HL-60/S4 treated with retinoic acid at 250 ng/mL for 4 days and 3 days (cell line): ENCODE results near the gene SOBP.
"Not testable (repeated sequence)": the region's sequence is repeated elsewhere in the genome, so short reads cannot be mapped to it uniquely, and the experiment has no call there.

Source experiments
- in situ Hi-C: fragments of 300-500 bp; cut with MboI; formaldehyde crosslinking; loops from 2 replicates; pipeline ENCODE4 v1.7.0; 2022; ENCODE audit warnings: low sequenced_read_pairs

Gene SOBP

GRCh38 chr6:107547451-107547840, 57.5 kb downstream of the SOBP start:
- in situ Hi-C loops, result no loop called here

- in situ Hi-C loops, result no loop called here
Measured at GRCh38 chr6:107550241-107550840, 60.4 kb downstream of the SOBP start.

DNA sequence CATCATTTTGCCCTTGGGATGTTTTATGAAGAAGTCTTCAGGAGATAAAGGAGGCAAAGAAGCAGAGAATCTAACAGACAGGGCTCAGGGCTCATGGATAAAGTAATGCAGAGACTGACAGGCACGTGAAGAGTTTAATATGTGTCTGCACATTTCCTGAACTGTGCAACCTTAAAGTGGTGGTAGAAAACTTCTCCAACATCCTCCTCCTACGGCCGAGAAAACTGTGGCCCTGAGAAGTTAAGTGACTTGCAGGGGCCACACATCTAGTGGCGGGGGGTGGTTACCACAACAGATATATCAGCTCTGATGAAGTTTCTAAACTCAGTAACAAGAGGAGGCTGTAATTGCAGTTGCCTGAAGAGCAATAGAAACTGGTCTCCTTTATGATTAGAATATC, 61.0 kb downstream of the SOBP start:
- in situ Hi-C loops, result no loop called here

GRCh38 chr6:107553121-107553520, 63.2 kb downstream of the SOBP start:
- in situ Hi-C loops, result not testable (repeated sequence)

DNA sequence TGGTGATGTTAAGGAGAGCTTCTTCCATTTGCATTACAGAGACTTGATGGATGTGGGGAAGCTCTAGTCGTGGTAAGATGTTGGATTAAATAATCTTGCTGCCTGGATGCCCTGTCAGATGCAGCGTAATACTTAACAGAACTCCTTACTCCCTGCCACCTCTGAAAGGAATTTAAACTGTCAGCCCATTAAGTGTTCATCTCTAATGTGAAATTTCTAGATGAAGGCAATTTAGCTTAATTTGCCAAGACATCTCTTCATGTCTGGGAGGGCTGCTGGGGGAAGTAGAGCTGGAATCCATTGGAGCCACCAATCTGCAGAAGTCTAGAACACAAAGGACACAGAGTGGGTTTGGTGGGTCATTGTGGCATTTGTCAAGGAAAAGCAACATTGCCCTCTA, 64.4 kb downstream of the SOBP start:
- in situ Hi-C loops, result no loop called here

DNA sequence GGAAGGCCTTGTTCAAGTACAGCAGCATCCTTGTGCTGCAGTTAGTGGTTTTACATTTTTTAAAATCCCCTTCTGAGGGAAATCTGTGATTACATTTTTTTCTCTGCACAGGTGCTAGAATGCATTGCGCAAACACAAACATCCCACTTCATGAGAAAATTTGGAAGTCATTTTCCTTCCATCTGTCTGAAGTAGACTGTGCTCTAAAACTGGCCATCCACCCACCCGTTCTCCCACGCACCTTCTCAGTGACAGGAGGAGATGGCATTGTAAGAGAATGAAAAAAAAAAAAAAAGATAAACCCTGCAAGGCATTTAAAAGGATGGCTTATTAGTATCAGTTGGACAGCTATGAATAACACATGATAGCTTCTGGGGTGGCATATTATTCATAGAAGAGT, 65.0 kb downstream of the SOBP start:
- in situ Hi-C loops, result no loop called here

- in situ Hi-C loops, result no loop called here
Measured at GRCh38 chr6:107555449-107555848, 65.5 kb downstream of the SOBP start.

DNA sequence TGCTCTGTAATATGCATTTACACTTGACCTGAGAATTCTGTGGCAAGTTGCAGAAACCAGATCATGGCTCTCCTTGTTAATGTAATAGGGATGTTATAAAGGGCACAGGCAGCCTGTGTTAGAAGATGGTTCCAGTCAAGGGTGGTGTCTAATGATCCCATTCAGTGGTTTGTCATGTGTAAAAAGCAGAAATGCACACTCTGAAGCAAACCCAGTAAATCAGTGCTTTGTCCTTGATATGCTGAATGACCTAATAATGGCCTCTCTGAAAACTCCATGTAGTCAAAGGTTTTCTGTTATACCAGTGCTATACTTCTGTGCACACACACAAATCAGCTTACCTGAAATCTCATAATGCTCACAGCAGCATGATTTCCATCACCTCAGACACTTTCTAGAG, 66.2 kb downstream of the SOBP start:
- in situ Hi-C loops, result no loop called here

DNA sequence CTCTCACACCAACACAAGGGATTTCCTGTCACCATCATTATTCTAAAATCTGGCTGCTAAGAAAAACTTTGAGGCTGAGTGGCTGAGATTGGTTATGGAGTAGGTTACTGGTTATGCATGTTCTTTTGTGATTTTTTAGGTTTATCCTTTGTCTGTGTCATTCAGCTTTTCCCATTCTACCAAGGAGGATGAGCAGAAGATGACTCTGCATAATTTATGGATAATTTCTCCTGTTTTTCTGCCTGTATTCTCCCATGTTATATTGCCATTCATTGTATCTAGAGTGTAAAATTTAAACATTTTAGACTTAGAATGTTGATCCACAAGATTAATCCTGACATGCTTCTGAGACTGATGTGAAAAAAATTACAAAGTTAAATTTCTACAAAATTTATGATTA, 67.8 kb downstream of the SOBP start:
- in situ Hi-C loops, result no loop called here

- in situ Hi-C loops, result no loop called here
Measured at GRCh38 chr6:107560657-107561056, 70.7 kb downstream of the SOBP start.

DNA sequence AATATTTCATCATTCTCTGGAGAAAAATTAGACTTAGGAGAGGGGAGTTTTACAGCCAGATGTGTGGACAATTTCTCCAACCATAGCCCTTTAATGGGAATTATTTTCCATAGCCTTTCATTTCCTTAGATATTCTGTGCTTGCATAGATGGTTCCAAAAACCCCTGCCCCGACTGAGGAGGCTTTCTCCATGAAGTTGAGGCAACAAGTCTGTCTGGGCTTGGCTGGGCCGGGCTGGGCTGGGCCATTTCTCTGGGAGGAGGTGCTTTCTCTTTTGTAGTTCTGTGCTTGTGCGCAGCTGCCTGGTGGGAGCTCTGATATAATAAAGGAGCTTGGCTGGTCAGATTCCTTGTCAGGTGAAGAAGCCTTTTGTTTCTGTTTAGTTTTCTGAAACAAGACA, 71.4 kb downstream of the SOBP start:
- in situ Hi-C loops, result no loop called here

DNA sequence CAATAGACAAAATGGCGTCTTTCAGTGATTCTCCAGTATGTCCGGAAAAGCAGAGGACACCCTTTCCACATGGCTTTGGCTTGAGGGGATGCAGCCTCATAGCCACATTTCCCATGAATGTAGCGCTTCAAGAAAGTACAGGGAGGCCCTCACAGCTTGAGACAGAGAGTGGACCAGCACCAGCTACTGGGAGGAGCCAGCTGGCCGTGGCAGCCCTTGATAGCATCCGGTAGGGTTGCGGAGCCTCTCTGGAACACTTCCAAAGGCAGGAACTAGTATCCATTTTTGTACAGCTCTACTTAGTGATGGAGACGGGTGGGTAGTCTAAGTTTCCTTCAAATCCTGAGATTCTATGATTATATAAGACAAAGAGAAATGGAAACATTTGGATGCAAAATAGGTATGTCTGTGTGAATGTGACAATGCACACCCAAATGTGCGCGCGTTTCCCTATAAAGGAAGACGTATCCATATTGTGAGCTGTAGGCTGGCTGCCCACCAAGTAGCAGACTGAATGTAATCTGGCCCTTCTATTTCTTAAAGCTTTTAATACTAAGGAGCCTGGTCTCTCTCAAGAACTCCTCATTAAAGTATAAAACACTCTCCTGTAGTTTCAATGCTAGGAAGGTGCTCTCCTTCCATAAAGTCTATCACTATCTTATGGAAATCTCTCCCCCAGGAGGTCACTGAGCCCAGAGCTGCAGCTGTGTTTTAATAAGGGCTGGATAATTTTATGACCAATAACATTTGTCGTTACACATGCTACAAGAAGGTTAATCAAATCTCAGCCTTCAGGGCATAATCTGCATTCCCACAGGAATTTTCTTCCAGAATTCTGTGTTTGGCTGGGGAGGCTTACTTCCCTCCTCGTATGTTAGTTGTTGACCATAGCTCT, 74.0 kb downstream of the SOBP start:
- in situ Hi-C loops, result no loop called here

DNA sequence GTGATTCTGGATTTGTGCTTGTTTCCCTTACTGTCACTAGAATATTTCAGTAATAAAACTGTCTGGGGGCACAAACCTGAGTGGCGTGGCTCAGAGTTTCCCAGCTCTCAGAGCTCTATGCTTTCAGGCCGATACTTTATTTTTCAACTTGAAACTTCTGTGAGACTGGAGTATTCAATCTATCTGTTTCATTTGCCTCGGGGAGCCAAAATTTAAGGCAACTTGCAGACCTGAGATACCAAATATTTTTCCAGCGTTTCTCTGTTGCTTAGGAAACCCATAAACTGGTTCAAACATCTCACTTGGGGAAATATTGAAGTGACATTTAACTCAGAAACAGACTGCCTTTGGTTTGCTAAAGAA, 74.7 kb downstream of the SOBP start:
- in situ Hi-C loops, result no loop called here

DNA sequence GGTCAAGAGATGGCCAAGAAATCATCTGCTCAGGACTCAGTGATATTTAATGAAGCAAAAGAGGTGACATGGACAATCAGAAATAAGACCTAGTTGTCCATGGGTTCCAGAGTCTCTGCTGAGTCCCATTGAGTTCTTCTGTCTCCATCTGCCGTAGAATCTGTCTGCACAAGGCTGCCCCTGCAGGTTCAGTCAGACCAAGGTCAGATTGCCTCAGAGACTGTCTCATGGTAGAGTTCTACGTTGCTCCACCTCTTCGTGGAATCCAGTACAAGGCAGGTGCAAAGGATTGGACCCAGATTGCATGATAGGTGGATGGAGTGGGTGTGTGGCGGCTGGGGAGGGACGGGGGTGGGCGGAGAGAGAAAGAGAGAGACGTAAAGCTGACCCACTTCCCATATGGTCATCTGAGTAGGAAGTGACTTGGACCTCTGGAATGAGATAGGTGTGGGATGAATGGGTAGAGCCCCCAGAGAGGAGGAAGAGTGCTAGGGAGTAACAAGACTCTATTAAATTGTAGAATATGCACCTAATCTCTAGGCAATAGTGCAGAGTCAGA, 75.3 kb downstream of the SOBP start:
- in situ Hi-C loops, result no loop called here

- in situ Hi-C loops, result no loop called here
Measured at GRCh38 chr6:107567643-107568042, 77.7 kb downstream of the SOBP start.

- in situ Hi-C loops, result no loop called here
Measured at GRCh38 chr6:107569473-107569872, 79.6 kb downstream of the SOBP start.

- in situ Hi-C loops, result no loop called here
Measured at GRCh38 chr6:107571354-107571753, 81.4 kb downstream of the SOBP start.

DNA sequence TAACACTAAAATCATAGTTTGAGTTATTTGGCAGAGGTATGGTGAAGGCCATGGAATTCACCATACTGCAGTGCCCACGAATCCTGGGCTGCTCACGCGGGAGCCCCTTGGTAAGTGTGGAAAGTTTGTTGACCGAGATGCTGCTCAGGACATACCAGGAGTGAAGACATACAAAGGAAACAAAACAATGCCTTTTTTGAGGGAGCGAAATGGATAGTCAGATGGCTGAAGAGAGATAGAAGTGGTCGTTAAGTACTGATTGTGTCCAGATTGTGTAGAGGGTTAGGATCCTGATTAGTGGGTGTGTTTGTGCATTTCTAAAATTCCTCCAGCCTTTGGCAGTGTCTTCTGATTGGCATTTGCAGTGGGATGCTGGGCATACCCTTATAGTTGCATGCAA, 83.0 kb downstream of the SOBP start:
- in situ Hi-C loops, result no loop called here

- in situ Hi-C loops, result no loop called here
Measured at GRCh38 chr6:107574856-107575255, 84.9 kb downstream of the SOBP start.

DNA sequence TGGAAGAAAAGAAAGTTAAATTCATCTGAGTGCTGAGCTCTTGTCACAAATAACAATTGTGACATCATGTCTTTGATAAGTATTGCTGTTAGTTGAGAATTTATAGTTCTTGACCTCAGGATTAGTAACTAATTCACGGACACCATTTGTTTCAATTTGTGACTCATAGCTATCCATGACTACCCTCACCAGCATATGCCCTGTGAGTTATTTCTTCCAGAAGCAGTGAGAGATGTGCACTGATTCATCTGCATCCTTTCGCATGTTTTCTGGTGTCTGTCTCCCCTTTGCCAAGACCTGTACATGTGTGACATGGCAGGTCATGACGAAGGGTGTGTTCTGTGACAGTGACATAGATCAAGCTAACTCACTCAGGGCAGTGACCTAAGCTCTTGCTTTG, 86.9 kb downstream of the SOBP start:
- in situ Hi-C loops, result no loop called here

GRCh38 chr6:107578642-107579341, 88.9 kb downstream of the SOBP start:
- in situ Hi-C loops, result no loop called here
